Epithelial cell of prostate (primary cell): Measurements from ENCODE around the gene HOXD9.

Experiments used
- DNase-seq: peaks from one replicate; pipeline ENCODE4 v3.0.0-alpha.2; 2011; ENCODE audit warnings: low read depth, low spot score
- H3K27ac ChIP-seq: fragments of 450-650 bp; 2 replicates; pipeline ENCODE4 v1.5.1; 2017; ENCODE audit warnings: mild to moderate bottlenecking

HOXD9 gene

DNA sequence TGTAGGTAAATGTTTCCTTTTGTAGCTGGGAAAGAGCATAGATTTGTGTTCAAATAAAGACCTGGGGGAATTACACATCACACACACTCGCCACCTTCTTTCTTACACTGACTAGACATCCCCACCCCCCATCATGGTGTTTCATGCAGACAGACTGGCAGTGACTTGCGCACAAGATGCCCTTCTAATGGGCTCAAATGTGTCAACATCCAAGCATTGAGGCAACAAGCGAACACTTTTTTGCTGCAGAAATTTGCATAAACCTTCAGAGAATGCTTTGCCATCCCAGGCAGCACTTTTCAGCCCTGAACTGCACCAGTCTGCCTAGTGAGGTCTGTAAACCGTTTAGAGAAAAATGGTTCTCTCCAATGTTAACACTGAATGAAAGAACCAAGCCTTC is 11.5 kb downstream of the HOXD9 start:
- H3K27ac ChIP-seq: peak overlapping the region; percentile 76
- DNase-seq: no peak

DNA sequence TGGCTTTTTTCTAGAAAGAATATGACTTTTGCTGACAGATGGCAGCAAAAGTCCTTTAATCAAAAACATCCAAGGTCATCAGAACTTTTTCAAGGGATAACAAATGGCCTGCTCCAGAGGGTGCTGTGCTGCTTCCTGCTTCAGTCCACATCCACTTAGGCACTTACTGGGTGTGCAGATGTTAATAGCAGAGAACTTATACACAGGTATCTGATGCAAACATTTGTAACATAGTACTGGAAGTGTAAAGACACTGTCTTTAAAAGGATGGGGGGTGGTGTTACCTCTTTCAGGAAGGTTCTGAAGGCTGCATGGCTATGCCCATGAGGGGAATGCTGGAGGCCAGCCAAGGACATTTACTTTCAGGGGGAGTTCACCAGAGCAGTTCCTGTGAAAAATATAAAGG is 12.5 kb downstream of the HOXD9 start:
- H3K27ac ChIP-seq: peak overlapping the region; percentile 76
- no peak for DNase-seq

DNA sequence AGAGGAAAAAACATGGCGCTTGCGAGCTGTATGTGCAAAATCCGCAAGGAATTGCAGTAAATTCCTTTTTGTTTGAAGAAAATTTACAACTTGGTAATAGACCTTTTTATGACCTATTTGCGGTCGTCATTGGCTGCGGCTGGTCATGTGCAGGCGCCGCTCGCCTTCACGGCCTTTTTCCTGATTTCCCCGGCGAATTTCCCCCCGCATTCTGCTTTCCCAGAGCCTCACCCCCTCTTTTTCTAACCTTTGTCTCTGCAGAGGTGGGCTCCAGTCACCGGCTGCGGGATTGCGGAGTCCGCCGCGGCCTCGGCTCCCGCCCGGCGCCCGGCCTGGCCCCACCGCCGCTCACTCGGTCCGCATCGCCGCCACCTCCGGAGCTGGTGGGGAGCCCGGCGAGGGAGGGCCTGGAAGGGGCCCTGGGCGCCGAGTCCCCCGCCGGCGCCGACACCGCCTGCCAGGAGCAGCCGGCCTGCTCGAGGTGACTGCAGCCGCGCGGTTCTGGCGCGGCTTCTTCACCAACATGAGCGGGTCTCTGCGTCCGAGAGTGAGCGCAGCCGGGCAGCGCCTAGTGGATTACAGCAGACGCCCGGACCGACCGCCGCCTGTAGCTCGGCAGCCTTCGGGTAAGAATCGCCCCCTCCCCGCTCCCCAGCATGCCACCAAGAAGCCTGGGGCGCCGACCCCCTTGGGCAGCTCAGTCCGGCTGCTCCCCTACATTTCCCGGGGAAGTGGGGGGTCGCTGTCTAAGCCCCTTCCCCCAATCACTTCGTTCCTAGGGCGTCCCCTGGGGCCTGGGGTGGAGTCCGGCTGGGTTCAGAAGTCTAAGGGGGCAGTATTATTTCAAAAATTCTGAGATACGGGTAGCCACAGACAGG is 14.1 kb downstream of the HOXD9 start:
- peak overlapping the region; percentile 76 for H3K27ac ChIP-seq
- DNase-seq: no peak

DNA sequence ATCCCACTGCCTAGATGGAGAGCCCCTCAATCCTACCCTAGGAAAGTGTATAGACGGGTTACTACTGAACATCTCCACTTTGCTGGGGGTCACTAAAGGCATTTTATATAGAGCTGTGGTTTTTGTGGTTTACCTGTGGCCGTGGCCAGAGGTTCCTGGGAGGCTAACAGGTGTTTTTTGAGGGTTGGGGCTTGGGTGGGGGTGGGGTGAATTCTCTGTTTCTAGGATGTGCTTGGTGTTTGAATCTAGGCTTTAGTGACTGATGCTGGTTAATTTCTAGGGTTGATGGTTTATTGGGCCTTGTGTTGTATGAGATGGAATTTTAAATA is 14.7 kb downstream of the HOXD9 start:
- no peak for DNase-seq
- no peak overlapping the region for H3K27ac ChIP-seq

DNA sequence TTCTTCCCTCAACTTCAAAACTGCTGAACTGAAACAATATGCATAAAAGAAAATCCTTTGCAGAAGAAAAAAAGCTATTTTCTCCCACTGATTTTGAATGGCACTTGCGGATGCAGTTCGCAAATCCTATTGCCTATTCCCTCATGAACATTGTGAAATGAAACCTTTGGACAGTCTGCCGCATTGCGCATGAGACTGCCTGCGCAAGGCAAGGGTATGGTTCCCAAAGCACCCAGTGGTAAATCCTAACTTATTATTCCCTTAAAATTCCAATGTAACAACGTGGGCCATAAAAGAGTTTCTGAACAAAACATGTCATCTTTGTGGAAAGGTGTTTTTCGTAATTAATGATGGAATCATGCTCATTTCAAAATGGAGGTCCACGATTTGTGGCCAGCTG is 15.4 kb downstream of the HOXD9 start:
- no peak for DNase-seq

DNA sequence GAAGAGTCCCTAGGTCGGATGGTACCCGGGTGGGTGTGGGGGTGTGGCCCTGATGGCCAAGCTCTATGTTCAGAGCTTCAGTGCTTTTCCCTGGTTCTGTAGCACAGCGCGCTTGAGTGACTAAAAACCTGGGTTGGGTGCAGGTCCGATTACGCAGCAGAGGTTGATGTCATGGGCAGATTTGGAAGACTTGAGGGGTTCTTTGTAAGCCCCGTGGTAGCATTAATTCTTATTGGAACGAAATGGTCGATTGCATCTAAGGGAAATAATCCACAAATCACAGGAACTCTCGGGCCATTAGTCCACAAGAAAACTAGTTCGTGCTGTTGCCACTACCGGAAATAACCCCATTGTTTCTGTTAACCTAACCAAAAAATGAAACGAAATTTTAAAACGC is 16.0 kb downstream of the HOXD9 start:
- H3K27ac ChIP-seq: no peak overlapping the region
- no peak for DNase-seq

More for the DNA sequence above, 15.4 kb downstream of the HOXD9 start:
- H3K27ac ChIP-seq: no peak overlapping the region

DNA sequence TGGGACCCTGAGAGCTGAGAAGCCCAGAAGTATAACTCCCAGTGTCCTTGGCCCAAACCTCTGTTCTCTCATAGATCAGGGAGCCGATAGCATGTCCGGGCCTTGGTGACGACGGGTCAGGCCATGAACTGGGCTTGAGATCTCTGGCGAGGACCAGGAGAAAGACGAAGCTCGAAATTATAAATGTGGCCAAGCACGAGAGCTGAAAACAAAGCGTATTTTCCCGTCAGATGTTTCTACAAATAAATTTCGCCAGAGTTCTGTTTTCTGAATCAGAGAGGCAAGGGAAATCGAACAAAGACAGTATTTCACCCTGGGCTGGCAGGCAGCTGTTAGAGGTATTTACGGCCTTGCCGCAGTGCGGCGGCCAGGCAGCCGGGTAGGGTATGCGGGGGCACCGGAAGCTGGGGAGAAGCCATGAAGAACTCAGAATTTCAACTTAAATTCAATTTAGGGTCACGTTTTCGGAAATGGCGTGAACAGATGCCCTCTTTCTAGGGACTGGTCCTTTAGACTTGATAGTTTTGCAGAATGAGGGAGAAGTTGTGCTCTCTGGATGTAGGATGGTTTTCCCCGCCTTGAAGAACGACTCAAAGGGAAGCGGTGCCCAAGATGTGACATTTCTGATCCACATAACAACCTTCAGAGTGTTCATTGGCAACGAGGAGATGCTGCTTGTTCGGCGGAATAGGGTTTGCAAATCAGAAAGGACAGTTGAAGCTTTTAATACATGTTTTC is 16.6 kb downstream of the HOXD9 start:
- no peak overlapping the region for H3K27ac ChIP-seq
- no peak for DNase-seq

DNA sequence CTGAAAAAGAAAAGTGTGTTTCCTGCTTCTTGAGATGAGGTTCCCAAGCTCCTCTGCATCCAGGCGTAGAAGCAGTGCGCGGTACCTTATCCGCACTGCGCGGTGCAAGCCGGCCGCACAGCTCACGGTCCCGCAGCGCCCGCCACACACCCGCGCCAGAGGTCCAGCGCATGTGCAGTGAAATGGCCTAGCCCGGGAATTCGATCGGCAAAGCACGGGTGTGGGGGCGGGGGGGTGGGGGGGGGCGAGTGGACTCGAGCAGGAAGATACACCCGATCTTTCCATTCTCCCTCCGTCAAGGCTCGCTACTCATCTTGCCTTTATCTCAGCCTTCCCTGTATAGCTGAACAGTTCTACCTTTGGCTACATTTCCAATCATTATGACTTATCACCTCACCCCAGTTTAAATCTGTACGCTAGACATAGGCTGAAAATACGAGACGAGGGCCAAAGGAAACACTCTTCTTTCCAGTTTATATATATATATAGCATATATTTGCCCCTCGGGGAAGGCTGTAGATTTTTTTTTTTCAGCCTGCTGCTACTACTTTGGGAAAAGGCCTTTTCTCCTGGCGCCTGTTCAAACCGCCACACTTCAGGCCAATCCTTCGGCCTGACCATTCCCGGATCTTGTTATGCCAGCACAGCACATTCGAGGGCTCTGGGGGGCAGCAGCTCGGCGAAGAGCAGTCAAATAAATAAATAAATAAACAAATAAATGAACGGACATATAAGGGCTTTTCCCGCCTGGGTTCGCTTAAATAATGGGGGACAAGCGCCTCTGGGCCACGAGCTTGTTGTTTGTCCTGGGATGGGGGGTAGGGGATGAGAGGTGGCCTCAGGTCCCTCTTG is 17.4 kb downstream of the HOXD9 start:
- H3K27ac ChIP-seq: no peak overlapping the region
- no peak for DNase-seq

DNA sequence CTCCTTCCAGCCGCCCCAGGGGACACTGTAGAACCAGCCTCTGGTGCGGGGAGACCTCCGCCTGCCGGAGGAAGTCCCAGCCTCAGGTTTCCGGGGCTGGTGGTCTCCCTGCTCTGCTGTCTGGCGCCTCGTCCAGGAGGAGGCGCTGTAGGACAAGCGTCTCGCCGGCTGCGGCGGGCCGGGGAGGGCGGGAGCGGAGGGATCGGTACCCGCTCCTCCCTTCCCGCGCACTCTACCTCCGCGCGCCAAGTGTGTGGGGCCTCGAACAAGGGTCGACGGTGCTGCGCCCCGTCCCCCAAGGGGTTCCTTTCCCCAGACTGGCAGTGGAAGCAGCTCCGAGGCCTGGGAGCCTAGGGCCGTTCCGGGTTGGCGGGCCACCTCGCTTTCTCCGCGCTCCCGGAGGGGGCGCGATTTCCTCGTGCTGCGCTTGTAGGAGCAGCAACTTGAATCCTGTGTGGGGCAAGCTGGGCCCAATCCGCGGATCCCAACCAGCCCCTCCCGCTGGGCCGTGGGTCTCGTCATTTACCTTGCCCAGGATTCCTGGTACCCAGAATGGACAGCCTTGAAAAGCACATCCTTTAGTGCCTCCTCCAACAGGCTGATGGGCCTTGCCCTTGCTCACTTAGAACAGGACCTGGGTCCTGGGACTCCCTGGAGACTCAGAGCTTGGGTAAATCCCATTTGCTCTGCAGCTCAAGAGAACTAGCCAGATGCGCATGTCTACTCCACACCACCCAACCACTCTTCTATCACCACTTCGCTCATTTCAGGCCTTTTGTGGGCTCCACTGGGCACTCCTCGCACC is 18.2 kb downstream of the HOXD9 start:
- no peak overlapping the region for H3K27ac ChIP-seq
- no peak for DNase-seq

DNA sequence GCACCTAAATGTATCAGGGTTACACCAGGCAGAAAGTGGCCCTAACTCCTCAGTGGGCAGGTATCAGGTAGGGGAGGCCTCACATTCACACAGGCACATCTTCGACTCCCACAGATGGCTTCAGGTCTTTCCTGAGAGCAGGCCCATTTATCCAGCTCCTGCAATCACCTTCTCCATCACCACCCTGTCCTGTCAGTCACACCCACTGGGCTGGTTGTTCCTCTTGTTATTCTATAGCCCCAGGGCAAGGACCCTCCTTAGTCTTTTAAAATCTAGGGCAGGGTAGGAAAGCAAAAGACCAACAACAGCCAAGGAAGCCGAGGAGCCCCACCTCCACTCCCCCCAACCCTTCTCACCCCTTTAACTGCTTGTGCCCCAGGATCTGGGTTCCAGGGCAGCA is 19.8 kb downstream of the HOXD9 start:
- H3K27ac ChIP-seq: no peak overlapping the region
- no peak for DNase-seq

DNA sequence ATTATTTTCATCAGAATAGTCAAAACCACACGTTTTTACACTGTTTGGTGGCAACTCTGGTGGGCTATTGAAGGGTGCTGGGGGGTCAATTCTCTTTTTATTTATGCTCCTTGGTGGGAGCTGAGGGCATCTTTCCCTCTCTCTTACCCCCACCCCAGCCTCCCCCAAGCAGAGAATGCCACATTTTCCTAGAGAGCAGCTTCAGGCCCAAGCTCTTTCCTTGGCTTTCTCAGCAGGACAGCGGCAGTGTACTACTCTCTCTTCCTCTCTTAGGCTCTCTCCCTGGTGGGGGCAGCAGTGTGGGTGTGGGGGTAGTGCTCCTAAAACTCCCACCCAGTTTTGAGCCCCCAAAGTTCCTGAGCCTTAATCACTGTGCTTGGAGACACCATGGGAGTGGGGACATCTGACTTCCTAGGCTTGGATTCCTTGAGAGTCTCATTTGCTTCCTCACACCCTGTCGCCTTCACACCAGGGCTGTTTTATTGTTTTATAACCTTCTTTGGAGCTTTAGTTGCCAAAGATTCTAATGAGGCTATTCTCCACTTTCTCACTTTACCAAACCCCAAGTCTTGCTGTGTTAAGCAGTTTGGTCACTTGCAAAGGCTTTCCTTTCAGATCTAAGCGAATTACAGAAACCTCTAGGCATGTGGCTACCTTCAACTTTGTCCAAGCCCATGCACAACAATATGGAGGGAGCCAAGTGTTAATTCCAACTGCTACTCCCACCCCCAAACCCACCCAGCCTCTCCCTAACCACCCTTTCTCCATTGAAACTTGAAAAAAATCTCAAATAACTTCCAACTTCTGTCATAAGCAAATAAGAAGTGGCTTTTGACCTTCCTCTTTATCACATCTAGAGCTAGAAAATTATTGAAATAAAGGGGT is 22.8 kb downstream of the HOXD9 start:
- DNase-seq: no peak
- H3K27ac ChIP-seq: no peak overlapping the region

DNA sequence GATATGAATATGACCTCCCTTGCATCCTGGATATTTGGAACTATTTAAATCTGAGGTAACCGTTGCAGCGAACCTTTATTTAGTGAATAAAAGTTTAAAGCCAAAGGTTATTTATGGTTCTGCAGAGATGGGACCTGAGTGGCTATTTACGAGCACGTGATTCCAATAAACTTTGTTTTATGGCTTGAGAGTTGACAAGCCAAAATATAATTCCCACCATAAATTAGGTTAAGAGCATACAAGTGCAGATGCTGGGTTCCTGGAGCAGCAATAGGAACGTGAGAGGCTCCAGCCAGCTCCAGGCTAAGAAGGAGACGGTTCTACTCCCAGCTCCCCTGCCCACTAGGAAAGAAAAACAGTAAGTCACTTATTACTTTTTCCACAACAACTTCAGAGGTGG is 23.6 kb downstream of the HOXD9 start:
- H3K27ac ChIP-seq: no peak overlapping the region
- no peak for DNase-seq

DNA sequence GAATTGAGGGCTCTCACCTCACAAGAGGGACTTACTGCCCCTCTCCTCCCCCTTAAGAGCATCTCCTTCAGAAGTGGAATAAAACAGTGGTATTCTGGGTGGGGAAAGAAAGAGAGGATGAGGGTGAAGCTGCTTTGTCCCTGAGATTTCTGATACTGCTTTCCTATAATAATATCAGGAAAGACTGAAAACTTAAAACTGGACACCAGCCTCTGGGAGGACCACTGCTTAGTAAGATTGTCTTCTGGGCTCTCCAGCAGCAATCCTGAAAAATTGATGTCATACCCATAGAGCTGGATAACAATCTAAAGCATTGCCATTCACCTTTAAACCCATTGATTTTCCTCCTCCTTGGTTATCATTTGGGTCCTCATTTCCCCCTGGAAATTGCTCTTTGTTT is 24.1 kb downstream of the HOXD9 start:
- no peak for DNase-seq
- no peak overlapping the region for H3K27ac ChIP-seq

DNA sequence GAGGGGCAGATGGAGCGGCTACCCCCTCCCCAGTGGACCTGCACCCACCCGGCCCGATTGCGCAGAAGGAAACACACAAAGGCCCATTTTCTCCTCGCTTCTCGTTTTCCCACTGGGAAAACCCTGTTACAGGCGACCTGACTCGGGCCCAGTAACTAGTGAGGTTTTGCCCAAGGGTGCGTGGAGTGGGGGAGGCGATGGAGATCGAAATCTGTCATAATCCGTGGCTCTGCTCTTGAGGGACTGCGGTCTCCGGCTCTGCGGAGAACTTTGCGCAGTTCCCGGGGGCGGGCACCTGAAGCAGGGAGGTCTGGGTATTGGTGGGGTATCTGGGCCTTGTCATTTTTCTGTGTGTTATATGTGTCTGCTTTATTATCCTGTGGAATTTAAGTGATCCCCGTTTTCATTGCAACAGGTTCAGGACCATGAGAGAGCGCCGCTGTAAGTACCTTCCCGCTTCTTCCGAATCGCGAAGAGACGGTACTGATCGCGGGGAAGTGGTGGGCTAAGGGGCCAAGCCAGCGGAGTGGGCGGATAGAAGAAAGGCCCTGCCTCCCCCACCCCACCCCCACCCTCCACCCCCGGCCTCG is 24.8 kb downstream of the HOXD9 start:
- H3K27ac ChIP-seq: no peak overlapping the region
- DNase-seq: no peak

DNA sequence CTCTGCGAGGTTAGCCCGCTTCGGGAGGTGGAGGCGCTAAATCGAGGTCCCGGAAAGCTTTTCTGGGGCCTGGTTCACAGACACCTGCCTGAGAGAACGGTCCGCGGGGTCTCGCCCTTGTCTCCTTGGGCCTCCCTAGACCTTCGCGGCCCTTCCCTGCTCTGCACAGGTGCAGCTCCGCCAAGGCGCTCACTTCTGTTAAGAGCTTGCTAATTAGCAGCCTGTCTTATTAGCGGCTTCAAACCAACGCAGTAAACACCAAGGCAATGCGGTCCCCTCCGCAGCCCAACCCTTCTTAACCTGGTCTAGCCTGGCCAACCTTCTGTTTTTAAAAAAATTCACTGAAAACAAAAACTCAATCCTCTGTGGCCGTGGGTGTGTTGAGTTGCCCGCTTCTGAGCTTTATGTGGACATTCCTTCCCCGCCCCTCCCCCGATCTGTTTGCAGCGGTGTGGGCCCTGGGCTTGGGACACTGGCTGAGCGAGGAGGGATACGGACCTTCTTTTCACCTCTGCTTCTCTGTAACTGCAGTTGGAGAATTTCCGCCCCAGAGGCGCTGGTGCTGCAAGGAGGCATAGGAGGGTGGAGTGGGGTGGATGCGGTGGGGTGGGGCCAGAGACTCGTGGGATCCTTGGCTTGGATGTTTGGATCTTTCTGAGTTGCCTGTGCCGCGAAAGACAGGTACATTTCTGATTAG is 25.4 kb downstream of the HOXD9 start:
- no peak for DNase-seq
- no peak overlapping the region for H3K27ac ChIP-seq

DNA sequence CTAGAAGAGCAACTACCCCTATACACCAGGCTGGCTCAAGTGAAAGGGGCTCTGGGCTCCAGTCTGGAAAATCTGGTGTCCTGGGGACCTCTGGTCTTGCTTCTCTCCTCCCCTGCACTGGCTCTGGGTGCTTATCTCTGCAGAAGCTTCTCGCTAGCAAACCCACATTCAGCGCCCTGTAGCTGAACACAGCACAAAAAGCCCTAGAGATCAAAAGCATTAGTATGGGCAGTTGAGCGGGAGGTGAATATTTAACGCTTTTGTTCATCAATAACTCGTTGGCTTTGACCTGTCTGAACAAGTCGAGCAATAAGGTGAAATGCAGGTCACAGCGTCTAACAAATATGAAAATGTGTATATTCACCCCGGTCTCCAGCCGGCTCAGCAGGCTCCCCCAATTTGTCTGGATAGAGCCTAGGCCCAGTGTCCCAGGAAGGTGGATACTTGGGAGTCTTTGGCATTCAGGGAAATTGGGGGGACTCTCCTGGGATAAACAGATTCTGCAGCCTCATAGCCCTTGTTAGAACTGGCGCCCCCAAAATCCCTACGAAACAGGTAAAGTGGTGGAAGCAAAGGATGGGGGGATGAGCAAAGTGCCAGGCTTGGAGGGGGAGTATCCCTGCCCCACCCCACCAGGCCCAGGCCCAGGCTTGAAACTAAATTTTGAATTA is 26.4 kb downstream of the HOXD9 start:
- no peak for DNase-seq
- no peak overlapping the region for H3K27ac ChIP-seq

DNA sequence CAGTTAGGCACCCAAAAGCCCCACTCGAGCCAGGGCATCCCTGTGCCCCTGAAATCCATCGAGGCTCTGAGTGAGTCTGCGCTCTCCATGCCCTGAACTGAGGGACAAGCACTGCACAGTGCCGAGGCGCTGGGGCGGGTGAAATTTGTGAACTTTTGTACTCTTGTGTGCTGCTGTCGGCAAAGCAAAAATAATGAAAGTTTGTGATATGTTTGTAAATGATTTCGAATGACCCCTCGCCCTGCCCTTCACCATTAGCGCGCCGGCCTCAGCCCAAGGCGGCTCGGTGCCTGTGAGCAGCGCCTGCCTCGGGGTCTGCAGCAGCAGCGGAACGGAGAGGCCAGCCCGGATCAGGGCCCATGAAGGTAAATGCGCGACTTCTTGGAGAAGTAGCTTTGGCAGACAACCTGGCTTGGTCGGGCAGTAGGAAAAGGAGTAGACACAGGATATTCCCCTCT is 27.0 kb downstream of the HOXD9 start:
- DNase-seq: no peak
- no peak overlapping the region for H3K27ac ChIP-seq
